Prostate gland (tissue), 2 donors: ENCODE results near the gene ISOC2.

Experiments used
- POLR2A ChIP-seq: fragments of 450-650 bp; IDR thresholded peaks from one replicate; pipeline ENCODE4 v1.6.1; 2016; ENCODE audit warnings: antibody characterized with exemption, mild to moderate bottlenecking
- POLR2AphosphoS5 ChIP-seq: sonication (generic); formaldehyde crosslinking; IDR thresholded peaks from one replicate; pipeline ENCODE4 v1.6.1; 2017; ENCODE audit warnings: antibody characterized with exemption
- TF ChIP-seq, protein P1 (sequence below), 4 experiments: fragments of 200-600 bp in 2 of 4; fragments of 450-650 bp in 2 of 4; sonication (generic) in 2 of 4; IDR thresholded peaks; 1 replicate in 3 of 4; 2 replicates in 1 of 4; pipeline ENCODE4 v1.5.1; 2016 to 2019; ENCODE audit warnings: antibody characterized with exemption in 4 of 4, mild to moderate bottlenecking in 2 of 4, moderate library complexity in 2 of 4

- TF ChIP-seq, protein P1, sequence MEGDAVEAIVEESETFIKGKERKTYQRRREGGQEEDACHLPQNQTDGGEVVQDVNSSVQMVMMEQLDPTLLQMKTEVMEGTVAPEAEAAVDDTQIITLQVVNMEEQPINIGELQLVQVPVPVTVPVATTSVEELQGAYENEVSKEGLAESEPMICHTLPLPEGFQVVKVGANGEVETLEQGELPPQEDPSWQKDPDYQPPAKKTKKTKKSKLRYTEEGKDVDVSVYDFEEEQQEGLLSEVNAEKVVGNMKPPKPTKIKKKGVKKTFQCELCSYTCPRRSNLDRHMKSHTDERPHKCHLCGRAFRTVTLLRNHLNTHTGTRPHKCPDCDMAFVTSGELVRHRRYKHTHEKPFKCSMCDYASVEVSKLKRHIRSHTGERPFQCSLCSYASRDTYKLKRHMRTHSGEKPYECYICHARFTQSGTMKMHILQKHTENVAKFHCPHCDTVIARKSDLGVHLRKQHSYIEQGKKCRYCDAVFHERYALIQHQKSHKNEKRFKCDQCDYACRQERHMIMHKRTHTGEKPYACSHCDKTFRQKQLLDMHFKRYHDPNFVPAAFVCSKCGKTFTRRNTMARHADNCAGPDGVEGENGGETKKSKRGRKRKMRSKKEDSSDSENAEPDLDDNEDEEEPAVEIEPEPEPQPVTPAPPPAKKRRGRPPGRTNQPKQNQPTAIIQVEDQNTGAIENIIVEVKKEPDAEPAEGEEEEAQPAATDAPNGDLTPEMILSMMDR (IDR thresholded peaks at IDR 0.05): no peak
- TF ChIP-seq POLR2A: no peak
- no peak for TF ChIP-seq POLR2AphosphoS5
These were observed 24.1 kb upstream of the ISOC2 start for GRCh38 chr19:55485439-55486011.
